ENCODE results near the gene KCNJ1.

GRCh38 chr11:128832121-128832497, 35.0 kb downstream of the KCNJ1 start:
- TF ChIP-seq CTCF (conservative IDR thresholded peaks at IDR 0.05; ENCODE audit: low read length) (no peak), EZH2phosphoT487 (IDR thresholded peaks at IDR 0.05; ENCODE audit: borderline replicate concordance, low read depth, low read length) (no peak)
